Hepatocyte (in vitro differentiated cells): ENCODE results near the gene BEAN1. TPM values are rescaled to one million over a fixed set of nuclear protein-coding genes. Genes with fewer than 3 reads are reported as not detected.

Experiments
- DNase-seq: peaks from one replicate; pipeline ENCODE4 v3.0.0-alpha.2; 2016; ENCODE audit warnings: low spot score
- H2AFZ ChIP-seq: fragments of 200-600 bp; sonication (generic); 2 replicates; pipeline ENCODE4 v1.6.0; 2016; ENCODE audit warnings: antibody characterized with exemption, mild to moderate bottlenecking
- H3K27ac ChIP-seq: fragments of 200-600 bp; sonication (generic); 2 replicates; pipeline ENCODE4 v1.5.1; 2016; ENCODE audit warnings: mild to moderate bottlenecking
- H3K27me3 ChIP-seq: fragments of 200-600 bp; sonication (generic); 2 replicates; pipeline ENCODE4 v1.6.1; 2016
- H3K36me3 ChIP-seq: fragments of 200-600 bp; sonication (generic); replicated peaks from 2 replicates; pipeline ENCODE4 v1.5.1; 2016; ENCODE audit warnings: low read depth; ENCODE audit not compliant: insufficient read depth
- H3K4me1 ChIP-seq: fragments of 200-600 bp; sonication (generic); 2 replicates; pipeline ENCODE4 v1.5.1; 2016; ENCODE audit warnings: mild to moderate bottlenecking, moderate library complexity; ENCODE audit not compliant: insufficient read depth
- H3K4me2 ChIP-seq: fragments of 200-600 bp; sonication (generic); 2 replicates; pipeline ENCODE4 v1.6.0; 2016
- H3K4me3 ChIP-seq: fragments of 200-600 bp; sonication (generic); 2 replicates; pipeline ENCODE4 v1.5.1; 2016; ENCODE audit warnings: mild to moderate bottlenecking
- H3K79me2 ChIP-seq: fragments of 200-600 bp; sonication (generic); 2 replicates; pipeline ENCODE4 v1.6.0; 2017; ENCODE audit warnings: mild to moderate bottlenecking
- H3K9me2 ChIP-seq: fragments of 200-600 bp; sonication (generic); replicated peaks from 2 replicates; pipeline ENCODE4 v1.6.0; 2017; ENCODE audit warnings: mild to moderate bottlenecking; ENCODE audit not compliant: insufficient read depth
- H3K9me3 ChIP-seq: fragments of 200-600 bp; sonication (generic); 2 replicates; pipeline ENCODE4 v1.5.1; 2016; ENCODE audit warnings: low read depth, mild to moderate bottlenecking
- H4K20me1 ChIP-seq: fragments of 200-600 bp; sonication (generic); 2 replicates; pipeline ENCODE4 v1.6.0; 2016; ENCODE audit warnings: mild to moderate bottlenecking; ENCODE audit not compliant: insufficient read depth, poor library complexity, severe bottlenecking
- EZH2 ChIP-seq: fragments of 200-600 bp; sonication (generic); IDR thresholded peaks from 2 replicates; pipeline ENCODE4 v1.6.1; 2016; ENCODE audit warnings: antibody characterized with exemption, mild to moderate bottlenecking, borderline replicate concordance
- EZH2phosphoT487 ChIP-seq: fragments of 200-600 bp; sonication (generic); IDR thresholded peaks from one replicate; pipeline ENCODE4 v1.6.1; 2018; ENCODE audit warnings: antibody characterized with exemption, mild to moderate bottlenecking, low read depth, moderate library complexity; ENCODE audit not compliant: unreplicated experiment, severe bottlenecking
- WGBS: methylation state at CpG from one replicate; pipeline ENCODE4 v1.1.6; 2016; ENCODE audit warnings: low lambda C conversion rate; ENCODE audit errors: missing lambda C conversion rate; 5-methylcytosine and 5-hydroxymethylcytosine counted together
- polyA plus RNA-seq: library from polyadenylated mRNA; unstranded; fragments of >200 nt; fragmentation: Nextera tagmentation; extraction: Ambion mirVana; gene quantifications from 2 replicates; pipeline ENCODE4 v1.2.1, GENCODE V29; 2016
- total RNA-seq: library from RNA; depleted of rRNA; stranded (reverse); fragments of >200 nt; gene quantifications from 2 replicates; pipeline ENCODE4 v1.2.3, GENCODE V29; 2014
- TF ChIP-seq, protein P1 (sequence below): fragments of 200-600 bp; sonication (generic); IDR thresholded peaks from 2 replicates; pipeline ENCODE4 v1.5.1; 2016; ENCODE audit warnings: antibody characterized with exemption, mild to moderate bottlenecking; ENCODE audit not compliant: poor library complexity

Gene BEAN1
- total and polyA plus RNA-seq, 2 experiments from 2014 or later, result 0.63 to 1.8 TPM

DNA sequence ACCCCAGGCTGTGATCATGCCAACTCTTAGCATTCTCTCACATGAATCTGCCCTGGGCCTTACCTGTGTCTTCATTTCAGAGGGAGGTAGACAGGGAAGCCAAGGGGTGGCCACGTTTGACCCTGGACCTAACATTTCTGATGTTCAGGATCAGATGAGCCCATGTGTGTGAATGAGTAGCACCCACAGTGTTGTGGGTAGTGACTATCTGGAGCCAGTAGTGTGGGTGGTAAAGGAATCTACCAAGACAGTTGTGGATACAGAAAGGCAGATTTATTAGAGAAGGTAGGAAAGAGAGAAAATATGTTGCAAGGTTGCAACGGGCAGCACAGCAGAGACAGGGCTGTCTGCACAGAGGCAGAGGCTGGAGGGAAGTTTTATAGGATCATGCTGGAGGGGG lies 62.3 kb downstream of the BEAN1 start:
- no peak overlapping the region for H3K4me3 ChIP-seq
- TF ChIP-seq, protein P1, sequence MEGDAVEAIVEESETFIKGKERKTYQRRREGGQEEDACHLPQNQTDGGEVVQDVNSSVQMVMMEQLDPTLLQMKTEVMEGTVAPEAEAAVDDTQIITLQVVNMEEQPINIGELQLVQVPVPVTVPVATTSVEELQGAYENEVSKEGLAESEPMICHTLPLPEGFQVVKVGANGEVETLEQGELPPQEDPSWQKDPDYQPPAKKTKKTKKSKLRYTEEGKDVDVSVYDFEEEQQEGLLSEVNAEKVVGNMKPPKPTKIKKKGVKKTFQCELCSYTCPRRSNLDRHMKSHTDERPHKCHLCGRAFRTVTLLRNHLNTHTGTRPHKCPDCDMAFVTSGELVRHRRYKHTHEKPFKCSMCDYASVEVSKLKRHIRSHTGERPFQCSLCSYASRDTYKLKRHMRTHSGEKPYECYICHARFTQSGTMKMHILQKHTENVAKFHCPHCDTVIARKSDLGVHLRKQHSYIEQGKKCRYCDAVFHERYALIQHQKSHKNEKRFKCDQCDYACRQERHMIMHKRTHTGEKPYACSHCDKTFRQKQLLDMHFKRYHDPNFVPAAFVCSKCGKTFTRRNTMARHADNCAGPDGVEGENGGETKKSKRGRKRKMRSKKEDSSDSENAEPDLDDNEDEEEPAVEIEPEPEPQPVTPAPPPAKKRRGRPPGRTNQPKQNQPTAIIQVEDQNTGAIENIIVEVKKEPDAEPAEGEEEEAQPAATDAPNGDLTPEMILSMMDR, result no peak
- TF ChIP-seq EZH2phosphoT487 (no peak), EZH2 (no peak)

DNA sequence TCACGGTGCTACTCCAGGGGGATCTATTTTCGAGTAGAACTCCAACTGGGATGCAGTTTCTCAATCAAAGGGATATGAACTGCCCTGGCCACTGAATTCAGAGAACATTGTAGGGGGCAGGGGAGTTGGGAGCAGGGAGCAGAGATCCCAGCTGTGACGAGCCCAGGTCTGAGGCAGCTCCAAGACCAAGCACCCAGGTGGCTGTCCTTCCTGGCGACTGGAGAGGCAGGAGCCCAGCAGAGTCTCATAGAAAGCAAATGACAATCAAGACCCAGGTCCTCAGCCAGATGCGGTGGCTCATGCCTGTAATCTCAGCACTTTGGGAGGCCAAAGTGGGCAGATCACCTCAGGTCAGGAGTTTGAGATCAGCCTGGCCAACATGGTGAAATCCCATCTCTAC lies 62.7 kb downstream of the BEAN1 start:
- H3K27me3 ChIP-seq, result no peaks in the 10 kb centered on the region
- no peak for DNase-seq

More for the DNA sequence above, 62.3 kb downstream of the BEAN1 start:
- H3K4me2 ChIP-seq, result no peak overlapping the region
- H3K4me1 ChIP-seq, result peaks cover 4% of the 10 kb centered on the region
- H3K27me3 ChIP-seq, result no peaks in the 10 kb centered on the region
- no peak overlapping the region for H2AFZ ChIP-seq
- H3K27ac ChIP-seq, result no peak overlapping the region
- no peaks in the 10 kb centered on the region for H3K9me3 ChIP-seq
- no peaks in the 10 kb centered on the region for H4K20me1 ChIP-seq
- no peaks in the 10 kb centered on the region for H3K36me3 ChIP-seq
- 79% methylated on average over 2 of the region's 2 CpGs for WGBS
- no peaks in the 10 kb centered on the region for H3K79me2 ChIP-seq
- no peaks in the 10 kb centered on the region for H3K9me2 ChIP-seq
- no peak for DNase-seq

DNA sequence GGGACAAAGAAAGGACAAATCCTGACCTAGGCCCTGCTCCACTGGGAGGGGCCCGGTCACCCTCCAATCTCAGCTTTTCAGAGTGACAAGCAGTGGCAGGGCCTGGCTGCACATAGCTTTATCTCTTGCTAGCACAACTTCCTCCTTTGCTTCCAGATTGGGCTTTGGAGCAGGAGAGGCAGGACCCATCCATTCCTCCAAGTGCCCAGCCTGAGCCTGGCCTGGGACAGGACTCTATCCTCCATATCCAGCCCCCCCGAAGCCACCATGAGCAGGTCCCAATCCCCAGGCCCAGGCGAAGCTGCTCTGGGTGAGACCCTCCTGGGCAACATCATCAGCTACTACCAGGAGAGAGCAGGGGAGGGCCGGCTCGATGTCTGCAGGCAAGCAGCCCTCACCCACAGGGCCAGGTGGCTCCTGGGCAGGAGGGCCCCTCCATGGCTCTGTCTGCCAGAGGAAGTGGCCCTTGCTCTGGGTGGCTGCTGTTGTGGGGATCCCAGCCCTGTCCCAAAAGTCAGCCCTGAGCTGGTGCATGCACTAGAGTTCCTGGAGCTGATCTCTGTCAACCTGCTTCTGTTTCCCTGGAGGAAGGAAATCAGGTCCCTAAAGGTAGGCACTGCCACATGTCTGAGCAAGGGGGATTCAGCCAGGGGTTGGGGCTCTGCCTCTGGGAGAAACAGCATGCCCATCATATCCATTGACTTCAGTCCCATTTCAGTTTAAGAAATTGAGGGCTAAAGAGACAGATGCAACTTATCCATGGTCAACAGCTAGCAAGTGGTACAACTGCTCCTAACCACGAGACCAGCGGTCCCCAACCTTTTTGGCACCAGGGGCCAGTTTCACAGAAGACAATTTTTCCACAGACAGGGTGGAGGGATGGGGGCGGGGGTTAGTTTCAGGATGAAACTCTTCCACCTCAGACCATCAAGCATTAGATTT lies 64.0 kb downstream of the BEAN1 start:
- 82% methylated on average over 8 of the region's 8 CpGs for WGBS
- peaks cover 4% of the 10 kb centered on the region for H3K4me1 ChIP-seq
- no peak overlapping the region for H3K27ac ChIP-seq
- TF ChIP-seq EZH2 (no peak), EZH2phosphoT487 (no peak)
- TF ChIP-seq, protein P1, result no peak
- H3K36me3 ChIP-seq, result no peaks in the 10 kb centered on the region
- no peaks in the 10 kb centered on the region for H3K27me3 ChIP-seq
- H3K4me3 ChIP-seq, result no peak overlapping the region
- no peaks in the 10 kb centered on the region for H3K79me2 ChIP-seq
- H3K9me2 ChIP-seq, result no peaks in the 10 kb centered on the region
- no peak for DNase-seq
- no peaks in the 10 kb centered on the region for H3K9me3 ChIP-seq
- no peak overlapping the region for H3K4me2 ChIP-seq
- no peak overlapping the region for H2AFZ ChIP-seq
- no peaks in the 10 kb centered on the region for H4K20me1 ChIP-seq

More for the DNA sequence above, 62.7 kb downstream of the BEAN1 start:
- no peaks in the 10 kb centered on the region for H4K20me1 ChIP-seq
- no peaks in the 10 kb centered on the region for H3K9me2 ChIP-seq
- no peak overlapping the region for H2AFZ ChIP-seq
- TF ChIP-seq EZH2phosphoT487 (no peak), EZH2 (no peak)
- TF ChIP-seq, protein P1, result no peak
- peaks cover 4% of the 10 kb centered on the region for H3K4me1 ChIP-seq
- H3K36me3 ChIP-seq, result no peaks in the 10 kb centered on the region
- no peak overlapping the region for H3K4me2 ChIP-seq
- WGBS, result 92% methylated on average over 5 of the region's 5 CpGs
- no peaks in the 10 kb centered on the region for H3K79me2 ChIP-seq
- H3K27ac ChIP-seq, result no peak overlapping the region
- H3K9me3 ChIP-seq, result no peaks in the 10 kb centered on the region
- no peak overlapping the region for H3K4me3 ChIP-seq
